CD14-positive monocyte (primary cell): ENCODE results near the gene HTD2. TPM values are rescaled to one million over a fixed set of nuclear protein-coding genes. Genes with fewer than 3 reads are reported as not detected.

Experiments used
- DNase-seq, 3 donors: peaks; one replicate each; pipeline ENCODE4 v3.0.0-alpha.2; 2011 to 2022
- H2AFZ ChIP-seq: 2 replicates; pipeline ENCODE4 v1.6.0; 2012; ENCODE audit warnings: mild to moderate bottlenecking, low read depth, low read length, inconsistent platforms; ENCODE audit not compliant: insufficient read depth, poor library complexity, severe bottlenecking
- H3K27ac ChIP-seq, 2 donors: 1 replicate in 1 of 2; 2 replicates in 1 of 2; pipeline ENCODE4 v1.5.1; 2012 to 2013; ENCODE audit warnings: low read length in 2 of 2, control low read depth in 1 of 2, inconsistent platforms in 1 of 2, low read depth in 1 of 2, mild to moderate bottlenecking in 1 of 2
- H3K27me3 ChIP-seq, 2 donors: one replicate each; pipeline versions ENCODE4 v1.6.0 to v1.6.1; 2011 to 2013; ENCODE audit warnings: low read length in 2 of 2; ENCODE audit not compliant: control insufficient read depth in 2 of 2, insufficient read depth in 2 of 2
- H3K36me3 ChIP-seq, 2 donors: replicated peaks in 1 of 2; 1 replicate in 1 of 2; 2 replicates in 1 of 2; pipeline versions ENCODE4 v1.5.1 to v1.6.1; 2012 to 2013; ENCODE audit warnings: low read length in 2 of 2, control low read depth in 1 of 2, inconsistent platforms in 1 of 2, mild to moderate bottlenecking in 1 of 2; ENCODE audit not compliant: insufficient read depth in 2 of 2, control insufficient read depth in 1 of 2
- H3K4me1 ChIP-seq, 2 donors: 1 replicate in 1 of 2; 2 replicates in 1 of 2; pipeline versions ENCODE4 v1.5.1 to v1.6.1; 2012 to 2013; ENCODE audit warnings: low read length in 2 of 2, control low read depth in 1 of 2, inconsistent platforms in 1 of 2, mild to moderate bottlenecking in 1 of 2, moderate library complexity in 1 of 2; ENCODE audit not compliant: insufficient read depth in 2 of 2, control insufficient read depth in 1 of 2
- H3K4me2 ChIP-seq: replicated peaks from 2 replicates; pipeline ENCODE3; 2012; ENCODE audit warnings: low read length, moderate library complexity, mild to moderate bottlenecking; ENCODE audit not compliant: poor library complexity, severe bottlenecking; ENCODE audit errors: extremely low read depth
- H3K4me3 ChIP-seq, 3 experiments: fragments of 200-600 bp in 1 of 3; sonication (generic) in 1 of 3; replicated peaks in 1 of 3; 1 replicate in 2 of 3; 2 replicates in 1 of 3; pipeline ENCODE4 v1.5.1; 2011 to 2013; ENCODE audit warnings: low read length in 3 of 3, mild to moderate bottlenecking in 3 of 3, control low read depth in 2 of 3, low read depth in 2 of 3, inconsistent platforms in 1 of 3, moderate library complexity in 1 of 3
- H3K79me2 ChIP-seq: 2 replicates; pipeline ENCODE4 v1.6.0; 2012; ENCODE audit warnings: mild to moderate bottlenecking, control low read depth, inconsistent platforms, low read length, moderate library complexity; ENCODE audit not compliant: insufficient read depth
- H3K9ac ChIP-seq: 2 replicates; pipeline ENCODE4 v1.6.0; 2017; ENCODE audit warnings: low read length, mild to moderate bottlenecking; ENCODE audit not compliant: insufficient read depth, poor library complexity, severe bottlenecking
- H3K9me3 ChIP-seq, 2 donors: replicated peaks in 1 of 2; 1 replicate in 1 of 2; 2 replicates in 1 of 2; pipeline versions ENCODE4 v1.5.1 to v1.6.1; 2012 to 2013; ENCODE audit warnings: low read length in 2 of 2, control low read depth in 1 of 2; ENCODE audit not compliant: control insufficient read depth in 1 of 2, insufficient read depth in 1 of 2
- H4K20me1 ChIP-seq: 2 replicates; pipeline ENCODE4 v1.6.0; 2012; ENCODE audit warnings: mild to moderate bottlenecking, low read length, control low read depth, moderate library complexity; ENCODE audit not compliant: insufficient read depth
- H3K27ac Mint-ChIP-seq, 7 donors: one replicate each; pipeline ENCODE4 v1.8.0; 2020; ENCODE audit warnings: mild to moderate bottlenecking in 7 of 7, mixed read lengths in 7 of 7, moderate library complexity in 6 of 7, inconsistent platforms in 2 of 7
- H3K27me3 Mint-ChIP-seq, 3 donors: one replicate each; pipeline ENCODE4 v1.8.0; 2021 to 2022; ENCODE audit warnings: low read depth in 3 of 3, mild to moderate bottlenecking in 3 of 3, mixed read lengths in 3 of 3, moderate library complexity in 3 of 3, inconsistent platforms in 1 of 3
- H3K36me3 Mint-ChIP-seq, 2 donors: one replicate each; pipeline ENCODE4 v1.8.0; 2020; ENCODE audit warnings: mixed read lengths in 2 of 2, inconsistent platforms in 1 of 2, mild to moderate bottlenecking in 1 of 2
- H3K4me1 Mint-ChIP-seq: one replicate; pipeline ENCODE4 v1.8.0; 2020; ENCODE audit warnings: mild to moderate bottlenecking, mixed read lengths
- H3K4me3 Mint-ChIP-seq, 2 donors: one replicate each; pipeline ENCODE4 v1.8.0; 2020; ENCODE audit warnings: mild to moderate bottlenecking in 2 of 2, mixed read lengths in 2 of 2, moderate library complexity in 1 of 2
- H3K9me3 Mint-ChIP-seq, 7 donors: one replicate each; pipeline ENCODE4 v1.8.0; 2020 to 2022; ENCODE audit warnings: mixed read lengths in 7 of 7, mild to moderate bottlenecking in 6 of 7, moderate library complexity in 6 of 7, inconsistent platforms in 2 of 7
- CTCF ChIP-seq: fragments of 200-600 bp; IDR thresholded peaks from one replicate; pipeline ENCODE4 v1.8.0; 2022; ENCODE audit warnings: antibody characterized with exemption, mild to moderate bottlenecking
- WGBS: methylation state at CpG from one replicate; pipeline ENCODE4 v1.1.5; 2013; ENCODE audit warnings: missing lambda C conversion rate; ENCODE audit not compliant: insufficient coverage; 5-methylcytosine and 5-hydroxymethylcytosine counted together
- intact Hi-C, 2 donors: fragments of 100-400 bp; cut with micrococcal nuclease; formaldehyde crosslinking; loops; one replicate each; pipeline versions ENCODE4 v1.15.0 to v1.15.1; 2023
- polyA plus RNA-seq, 3 donors: library from polyadenylated mRNA; depleted of rRNA in 1 of 3; unstranded in 2 of 3; stranded (reverse) in 1 of 3; fragments of 300-500 nt in 2 of 3; fragments of >200 nt in 1 of 3; fragmentation: Illumina TruSeq in 2 of 3; gene quantifications; 1 replicate in 2 of 3; 2 replicates in 1 of 3; pipeline ENCODE4 v1.2.3, GENCODE V29; 2012 to 2021

The HTD2 gene
- polyA plus RNA-seq, 3 donors, result 4.5 to 17.3 (median 10.5) TPM

- Mint-ChIP-seq H3K36me3 (peaks cover 4% of the 10 kb centered on the region in 2 donors), H3K4me3 (peak within 1 kb of the TSS; percentile 100), H3K4me1 (peaks cover 46% of the 10 kb centered on the region), H3K9me3 (no peaks in the 10 kb centered on the region), H3K27me3 (peaks cover 0 to 3% (median 2%) of the 10 kb centered on the region in 3 donors), H3K27ac (peak within 1 kb of the TSS; percentile 94 to 100 (median 98))
- Histone ChIP-seq H3K27me3 (no peaks in the 10 kb centered on the region), H4K20me1 (peaks cover 2% of the 10 kb centered on the region), H3K79me2 (peaks cover 45% of the 10 kb centered on the region), H2AFZ (peak within 1 kb of the TSS; percentile 83), H3K36me3 (no peaks in the 10 kb centered on the region), H3K9ac (peak within 1 kb of the TSS; percentile 80), H3K4me2 (peak within 1 kb of the TSS; percentile 80), H3K4me3 (peak within 1 kb of the TSS; percentile 78 to 94 (median 92)), H3K4me1 (peaks cover 40 to 44% of the 10 kb centered on the region in 2 donors), H3K27ac (peak within 1 kb of the TSS; percentile 65 to 94), H3K9me3 (no peaks in the 10 kb centered on the region)
- TF ChIP-seq CTCF, result no peak
- 1% methylated on average over 79 of the region's 79 CpGs for WGBS
- DNase-seq, result peak; percentile 58 to 70 (median 61)
- intact Hi-C loops, result loop anchor here (5.0 to 10.0 kb wide), 3 partner anchors 162 to 348 kb away; partner anchors contain the start of gene KCTD6 (in 1 of the 2)
Observed at GRCh38 chr3:58332575-58333188, 26.4 kb downstream of the HTD2 start, which contains the start of gene PXK. Gene PXK, plus strand, starts transcription at chr3:58332892. Its CDS starts 97 bp downstream, at chr3:58332989.

GRCh38 chr3:58333206-58334012 lies 27.1 kb downstream of the HTD2 start:
- Histone ChIP-seq H3K9me3 (no peaks in the 10 kb centered on the region), H3K4me3 (peak overlapping the region; percentile 78 to 94 (median 92)), H3K27me3 (no peaks in the 10 kb centered on the region), H3K36me3 (no peaks in the 10 kb centered on the region), H3K9ac (peak overlapping the region; percentile 80), H3K27ac (peak overlapping the region; percentile 65 to 94), H3K4me1 (peaks cover 44% of the 10 kb centered on the region in 2 donors), H3K4me2 (peak overlapping the region; percentile 80), H3K79me2 (peaks cover 52% of the 10 kb centered on the region), H4K20me1 (peaks cover 5% of the 10 kb centered on the region), H2AFZ (peak overlapping the region; percentile 67)
- no peaks in the 10 kb centered on the region for H3K9me3 Mint-ChIP-seq
- peaks cover 48% of the 10 kb centered on the region for H3K4me1 Mint-ChIP-seq
- TF ChIP-seq CTCF, result no peak
- peaks cover 0 to 3% (median 2%) of the 10 kb centered on the region in 3 donors for H3K27me3 Mint-ChIP-seq
- peak overlapping the region; percentile 95 to 100 (median 98) for H3K27ac Mint-ChIP-seq
- intact Hi-C loops, result loop anchor here (2.0 to 10.0 kb wide), 5 partner anchors 23 to 349 kb away; partner anchors contain the start of gene KCTD6 (in 2 of the 2)
- under 1% methylated on average over 33 of the region's 37 CpGs for WGBS
- H3K4me3 Mint-ChIP-seq, result peak overlapping the region; percentile 100
- peaks cover 4% of the 10 kb centered on the region in 2 donors for H3K36me3 Mint-ChIP-seq
- DNase-seq, result peak in 1 of 3 donors; percentile 25
